Measurements from ENCODE around the gene KCNAB2. TPM values are rescaled to one million over a fixed set of nuclear protein-coding genes. Genes with fewer than 3 reads are reported as not detected.

The KCNAB2 gene
- total RNA-seq, 2 experiments from 2014 or later: 290 to 299 TPM

DNA sequence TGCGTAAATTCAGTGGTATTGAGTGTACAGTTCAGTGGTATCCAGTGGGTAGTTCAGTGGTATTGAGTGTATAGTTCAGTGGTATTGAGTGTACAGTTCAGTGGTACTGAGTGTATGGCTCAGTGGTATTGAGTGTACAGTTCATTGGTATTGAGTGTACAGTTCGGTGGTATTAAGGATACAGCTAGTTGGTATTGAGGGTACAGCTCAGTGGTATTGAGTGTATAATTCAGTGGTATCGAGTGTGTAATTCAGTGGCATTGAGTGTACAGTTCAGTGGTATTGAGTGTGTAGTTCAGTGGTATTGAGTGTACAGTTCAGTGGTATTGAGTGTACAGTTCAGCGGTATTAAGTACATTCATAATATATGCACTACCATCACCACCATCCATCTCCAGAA lies 23.5 kb upstream of the KCNAB2 start:
- CTCF ChIA-PET: no interaction called here
- peaks cover 8% of the 10 kb centered on the region for H3K36me3 Mint-ChIP-seq (ENCODE audit: low read depth)
- POLR2A ChIA-PET: no interaction called here
- TF ChIP-seq, protein P1, sequence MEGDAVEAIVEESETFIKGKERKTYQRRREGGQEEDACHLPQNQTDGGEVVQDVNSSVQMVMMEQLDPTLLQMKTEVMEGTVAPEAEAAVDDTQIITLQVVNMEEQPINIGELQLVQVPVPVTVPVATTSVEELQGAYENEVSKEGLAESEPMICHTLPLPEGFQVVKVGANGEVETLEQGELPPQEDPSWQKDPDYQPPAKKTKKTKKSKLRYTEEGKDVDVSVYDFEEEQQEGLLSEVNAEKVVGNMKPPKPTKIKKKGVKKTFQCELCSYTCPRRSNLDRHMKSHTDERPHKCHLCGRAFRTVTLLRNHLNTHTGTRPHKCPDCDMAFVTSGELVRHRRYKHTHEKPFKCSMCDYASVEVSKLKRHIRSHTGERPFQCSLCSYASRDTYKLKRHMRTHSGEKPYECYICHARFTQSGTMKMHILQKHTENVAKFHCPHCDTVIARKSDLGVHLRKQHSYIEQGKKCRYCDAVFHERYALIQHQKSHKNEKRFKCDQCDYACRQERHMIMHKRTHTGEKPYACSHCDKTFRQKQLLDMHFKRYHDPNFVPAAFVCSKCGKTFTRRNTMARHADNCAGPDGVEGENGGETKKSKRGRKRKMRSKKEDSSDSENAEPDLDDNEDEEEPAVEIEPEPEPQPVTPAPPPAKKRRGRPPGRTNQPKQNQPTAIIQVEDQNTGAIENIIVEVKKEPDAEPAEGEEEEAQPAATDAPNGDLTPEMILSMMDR (IDR thresholded peaks at IDR 0.05): no peak
- no peak overlapping the region for H3K4me3 Mint-ChIP-seq
- H3K9me3 Mint-ChIP-seq: peaks cover 3% of the 10 kb centered on the region
- DNase-seq (no peak), ATAC-seq (no peak)
- H3K27ac Mint-ChIP-seq: no peak overlapping the region
- H3K4me1 Mint-ChIP-seq (ENCODE audit: low read depth): peaks cover 12% of the 10 kb centered on the region
- H3K27me3 Mint-ChIP-seq: no peaks in the 10 kb centered on the region
- intact Hi-C loops (cut with micrococcal nuclease): no loop called here

DNA sequence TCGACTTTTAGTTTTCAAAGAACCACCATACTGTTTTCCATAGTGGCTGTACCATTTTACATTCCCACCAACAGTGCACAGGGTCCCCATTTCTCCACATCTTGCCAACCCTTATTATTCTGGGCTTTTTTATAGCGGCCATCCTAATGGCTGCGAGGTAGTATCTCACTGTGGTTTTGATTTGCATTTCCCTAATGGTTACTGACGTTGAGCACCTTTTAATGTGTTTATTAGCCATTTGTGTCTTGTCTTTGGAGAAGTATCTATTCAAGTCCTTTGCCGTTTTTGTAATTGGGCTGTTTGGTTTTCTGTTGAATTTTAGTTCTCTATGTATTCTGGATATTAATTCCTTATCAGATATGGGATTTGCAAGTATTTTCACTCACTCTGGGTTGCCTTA lies 22.3 kb upstream of the KCNAB2 start:
- no peak for ATAC-seq
- Mint-ChIP-seq H3K36me3 (ENCODE audit: low read depth) (peaks cover 20% of the 10 kb centered on the region), H3K4me3 (no peak overlapping the region), H3K9me3 (peaks cover 3% of the 10 kb centered on the region), H3K27ac (no peak overlapping the region), H3K4me1 (ENCODE audit: low read depth) (peaks cover 17% of the 10 kb centered on the region), H3K27me3 (no peaks in the 10 kb centered on the region)
- intact Hi-C loops (cut with micrococcal nuclease): no loop called here
- TF ChIP-seq, protein P1 (IDR thresholded peaks at IDR 0.05): no peak
- ChIA-PET CTCF (no interaction called here), POLR2A (no interaction called here)
- no peak for DNase-seq

DNA sequence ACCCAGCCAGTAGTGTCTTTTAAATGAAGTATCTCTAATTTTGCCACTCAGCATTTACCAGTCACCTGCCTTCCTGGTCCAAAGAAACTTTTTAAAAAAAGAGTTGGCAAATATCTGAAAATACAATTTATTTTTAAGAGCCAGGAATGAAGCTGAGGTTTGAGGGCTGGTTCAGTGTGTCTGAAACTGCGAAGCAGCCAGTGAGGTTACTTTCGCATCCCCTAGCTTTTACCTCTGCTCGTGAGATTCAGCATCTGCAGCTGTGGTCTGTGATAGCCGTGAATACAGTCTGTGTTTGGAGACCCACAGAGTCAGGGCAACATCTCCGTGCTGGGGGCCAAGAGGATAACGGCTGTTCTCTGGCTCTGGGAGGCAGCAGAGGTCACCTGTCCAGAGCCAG lies 21.3 kb upstream of the KCNAB2 start:
- POLR2A ChIA-PET: interaction anchor here (5.9 kb wide), 1 partner anchor 30 kb away, joined by 55 read pairs; the partner anchor contains the start of gene NPHP4
- H3K9me3 Mint-ChIP-seq: peaks cover 3% of the 10 kb centered on the region
- peaks cover 29% of the 10 kb centered on the region for H3K36me3 Mint-ChIP-seq (ENCODE audit: low read depth)
- no peaks in the 10 kb centered on the region for H3K27me3 Mint-ChIP-seq
- peaks cover 26% of the 10 kb centered on the region for H3K4me1 Mint-ChIP-seq (ENCODE audit: low read depth)
- ATAC-seq (no peak), DNase-seq (no peak)
- intact Hi-C loops (cut with micrococcal nuclease): no loop called here
- no peak overlapping the region for H3K27ac Mint-ChIP-seq
- TF ChIP-seq, protein P1 (IDR thresholded peaks at IDR 0.05): no peak
- peak overlapping the region; percentile 97 for H3K4me3 Mint-ChIP-seq
- CTCF ChIA-PET: interaction anchor here (2.8 kb wide), 1 partner anchor 10 kb away, joined by 12 read pairs; no protein-coding TSS in a partner anchor

DNA sequence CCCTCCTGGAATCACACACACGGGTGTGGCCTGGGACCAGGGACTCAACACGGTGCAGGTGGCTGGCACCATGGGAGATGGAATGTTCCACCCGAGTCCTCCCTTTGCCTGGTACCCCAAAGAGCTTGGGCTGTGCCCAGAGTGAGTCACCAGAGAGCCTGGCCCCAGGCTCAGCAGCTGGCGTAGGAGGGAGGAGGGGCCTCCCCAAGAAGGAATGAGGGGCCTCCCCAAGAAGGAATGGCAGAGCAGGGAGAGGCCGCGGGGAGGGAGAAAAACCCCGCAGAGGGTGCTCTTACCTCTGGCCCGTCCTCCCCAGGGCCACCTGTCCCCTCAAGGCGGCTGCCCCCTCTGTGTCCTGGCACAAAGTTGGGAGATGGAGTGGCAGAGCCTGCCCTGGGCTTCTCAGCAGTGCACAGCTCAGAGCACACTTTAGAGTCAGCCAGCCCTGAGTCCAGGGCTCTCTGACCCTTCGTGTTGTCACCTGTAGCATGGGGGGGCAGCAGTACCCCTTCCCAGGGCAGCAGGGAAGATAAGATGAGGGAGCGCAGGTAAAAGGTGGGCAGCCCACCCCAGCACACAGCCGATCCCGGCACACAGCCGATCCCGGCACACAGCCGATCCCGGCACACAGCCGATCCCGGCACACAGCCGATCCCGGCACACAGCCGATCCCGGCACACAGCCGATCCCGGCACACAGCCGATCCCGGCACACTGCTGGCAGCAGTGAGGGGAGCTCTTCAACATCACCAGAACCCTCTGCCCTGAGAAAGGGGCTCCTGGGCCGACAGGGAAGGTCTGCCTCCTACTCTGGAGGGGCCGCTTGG lies 20.2 kb upstream of the KCNAB2 start:
- CTCF ChIA-PET: interaction anchor here (1.4 to 2.8 kb wide), 2 partner anchors 8 to 32 kb away, joined by 5 to 12 read pairs; no protein-coding TSS in a partner anchor
- H3K9me3 Mint-ChIP-seq: peaks cover 3% of the 10 kb centered on the region
- intact Hi-C loops (cut with micrococcal nuclease): loop anchor here (5.0 kb wide), 1 partner anchor 33 kb away; the partner anchor contains the start of gene NPHP4
- POLR2A ChIA-PET: interaction anchor here (0.6 to 5.9 kb wide), 13 partner anchors 8 to 159 kb away, joined by 3 to 55 read pairs (median 3); partner anchors contain the start of gene NPHP4
- peak overlapping the region; percentile 98 for H3K27ac Mint-ChIP-seq
- H3K4me1 Mint-ChIP-seq (ENCODE audit: low read depth): peaks cover 37% of the 10 kb centered on the region
- peak overlapping the region; percentile 97 for H3K4me3 Mint-ChIP-seq
- DNase-seq: peak; percentile 35
- TF ChIP-seq, protein P1 (IDR thresholded peaks at IDR 0.05): no peak
- no peaks in the 10 kb centered on the region for H3K27me3 Mint-ChIP-seq
- H3K36me3 Mint-ChIP-seq (ENCODE audit: low read depth): peaks cover 40% of the 10 kb centered on the region
- no peak for ATAC-seq

Data from activated CD8-positive, alpha-beta T cell treated with anti-CD3 and anti-CD28 coated beads for 36 hours (primary cell).